Measurements from ENCODE around the gene TGFB1. TPM values are rescaled to one million over a fixed set of nuclear protein-coding genes. Genes with fewer than 3 reads are reported as not detected.

Gene TGFB1
- polyA plus RNA-seq, 1 donor (not counting 4 experiments of a cell fraction or from before 2014, with no cell fraction given) = 5.8 TPM

DNA sequence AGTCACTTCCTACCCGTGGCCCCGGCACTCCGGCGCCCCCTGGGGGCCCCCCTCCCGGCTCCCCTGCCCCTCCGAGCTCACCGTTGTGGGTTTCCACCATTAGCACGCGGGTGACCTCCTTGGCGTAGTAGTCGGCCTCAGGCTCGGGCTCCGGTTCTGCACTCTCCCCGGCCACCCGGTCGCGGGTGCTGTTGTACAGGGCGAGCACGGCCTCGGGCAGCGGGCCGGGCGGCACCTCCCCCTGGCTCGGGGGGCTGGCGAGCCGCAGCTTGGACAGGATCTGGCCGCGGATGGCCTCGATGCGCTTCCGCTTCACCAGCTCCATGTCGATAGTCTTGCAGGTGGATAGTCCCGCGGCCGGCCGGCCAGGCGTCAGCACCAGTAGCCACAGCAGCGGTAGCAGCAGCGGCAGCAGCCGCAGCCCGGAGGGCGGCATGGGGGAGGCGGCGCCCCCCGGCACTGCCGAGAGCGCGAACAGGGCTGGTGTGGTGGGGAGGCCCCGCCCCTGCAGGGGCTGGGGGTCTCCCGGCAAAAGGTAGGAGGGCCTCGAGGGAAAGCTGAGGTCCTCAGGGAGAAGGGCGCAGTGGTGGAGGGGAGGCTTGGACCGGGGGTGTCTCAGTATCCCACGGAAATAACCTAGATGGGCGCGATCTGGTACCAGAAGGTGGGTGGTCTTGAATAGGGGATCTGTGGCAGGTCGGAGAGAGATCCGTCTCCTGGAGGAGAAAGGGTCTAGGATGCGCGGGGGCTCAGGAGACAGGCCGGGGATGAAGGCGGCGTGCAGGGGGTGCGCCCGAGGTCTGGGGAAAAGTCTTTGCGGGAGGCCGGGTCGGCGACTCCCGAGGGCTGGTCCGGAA lies 885 bp downstream of the TGFB1 start:
- Histone ChIP-seq H3K79me2 (ENCODE audit: control insufficient read depth, insufficient read depth, low read length) (peaks cover 37% of the 10 kb centered on the region), H2AFZ (ENCODE audit: control insufficient read depth, low read length) (peak overlapping the region; percentile 46)

DNA sequence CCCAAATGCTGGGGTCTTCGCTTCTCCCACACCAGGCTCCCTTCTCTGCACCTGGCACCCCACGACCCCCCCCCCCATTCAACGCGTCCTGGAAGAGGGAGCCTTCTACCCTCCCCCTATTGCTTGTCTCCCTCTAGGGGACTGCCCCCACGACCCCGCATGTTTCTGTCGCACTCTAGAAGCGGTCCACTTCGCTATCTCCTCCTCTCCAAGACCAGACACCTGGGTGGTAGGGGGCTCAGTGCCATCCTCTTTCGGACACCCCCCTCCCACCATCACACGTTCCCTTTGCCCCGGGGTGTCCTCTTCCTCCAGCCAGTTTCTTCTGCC lies 1.5 kb downstream of the TGFB1 start:
- Histone ChIP-seq H3K4me3 (ENCODE audit: control insufficient read depth in 2 of 3, extremely low read depth in 1 of 3, insufficient read depth in 2 of 3, low read depth in 1 of 3, low read length in 3 of 3) (peak overlapping the region; percentile 68 to 87 (median 86)), H3K4me2 (ENCODE audit: control insufficient read depth, extremely low read depth, insufficient read depth, low read depth, low read length) (peak overlapping the region; percentile 99), H3K9ac (ENCODE audit: control insufficient read depth, extremely low read depth, insufficient read depth, low read length) (peak overlapping the region; percentile 77), H3K27ac (ENCODE audit: control insufficient read depth, insufficient read depth, low read length) (peak overlapping the region; percentile 69), H3K4me1 (ENCODE audit: control insufficient read depth, extremely low read depth, insufficient read depth, low read length) (peaks cover 7% of the 10 kb centered on the region), H3K79me2 (ENCODE audit: control insufficient read depth, insufficient read depth, low read length) (peaks cover 37% of the 10 kb centered on the region), H3K9me1 (ENCODE audit: control insufficient read depth, extremely low read depth, insufficient read depth, low read length) (peaks cover 5% of the 10 kb centered on the region), H3K9me3 (ENCODE audit: control insufficient read depth, low read depth, low read length) (no peaks in the 10 kb centered on the region), H3K36me3 (ENCODE audit: control insufficient read depth in 2 of 2, extremely low read depth in 1 of 2, insufficient read depth in 2 of 2, low read length in 2 of 2) (peaks cover 2 to 14% of the 10 kb centered on the region in 2 experiments), H2AFZ (ENCODE audit: control insufficient read depth, low read length) (peak overlapping the region; percentile 44), H4K20me1 (ENCODE audit: control insufficient read depth, extremely low read depth, insufficient read depth, low read length) (peaks cover 3% of the 10 kb centered on the region), H3K27me3 (ENCODE audit: control insufficient read depth, extremely low read depth, insufficient read depth, low read length) (no peaks in the 10 kb centered on the region)
- FAIRE-seq (no peak), DNase-seq (ENCODE audit: low read depth, low spot score) (no peak)
- TF ChIP-seq, protein P1, sequence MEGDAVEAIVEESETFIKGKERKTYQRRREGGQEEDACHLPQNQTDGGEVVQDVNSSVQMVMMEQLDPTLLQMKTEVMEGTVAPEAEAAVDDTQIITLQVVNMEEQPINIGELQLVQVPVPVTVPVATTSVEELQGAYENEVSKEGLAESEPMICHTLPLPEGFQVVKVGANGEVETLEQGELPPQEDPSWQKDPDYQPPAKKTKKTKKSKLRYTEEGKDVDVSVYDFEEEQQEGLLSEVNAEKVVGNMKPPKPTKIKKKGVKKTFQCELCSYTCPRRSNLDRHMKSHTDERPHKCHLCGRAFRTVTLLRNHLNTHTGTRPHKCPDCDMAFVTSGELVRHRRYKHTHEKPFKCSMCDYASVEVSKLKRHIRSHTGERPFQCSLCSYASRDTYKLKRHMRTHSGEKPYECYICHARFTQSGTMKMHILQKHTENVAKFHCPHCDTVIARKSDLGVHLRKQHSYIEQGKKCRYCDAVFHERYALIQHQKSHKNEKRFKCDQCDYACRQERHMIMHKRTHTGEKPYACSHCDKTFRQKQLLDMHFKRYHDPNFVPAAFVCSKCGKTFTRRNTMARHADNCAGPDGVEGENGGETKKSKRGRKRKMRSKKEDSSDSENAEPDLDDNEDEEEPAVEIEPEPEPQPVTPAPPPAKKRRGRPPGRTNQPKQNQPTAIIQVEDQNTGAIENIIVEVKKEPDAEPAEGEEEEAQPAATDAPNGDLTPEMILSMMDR (optimal IDR thresholded peaks at IDR 0.05 in 1 of 3, IDR thresholded peaks at IDR 0.05 in 1 of 3, conservative IDR thresholded peaks at IDR 0.05 in 1 of 3; ENCODE audit: extremely low read depth in 1 of 3, insufficient read depth in 2 of 3, low read length in 3 of 3) = no peak
- TF ChIP-seq EZH2 (IDR thresholded peaks at IDR 0.05; ENCODE audit: low read length) = no peak
- dilution Hi-C loops (cut with MboI; ENCODE audit: extremely low pct_ligation_motif_present, low sequenced_read_pairs) = no loop called here

More for the DNA sequence above, 885 bp downstream of the TGFB1 start:
- no peaks in the 10 kb centered on the region for H3K9me3 ChIP-seq (ENCODE audit: control insufficient read depth, low read depth, low read length)
- no peaks in the 10 kb centered on the region for H3K27me3 ChIP-seq (ENCODE audit: control insufficient read depth, extremely low read depth, insufficient read depth, low read length)
- DNase-seq (ENCODE audit: low read depth, low spot score) (no peak), FAIRE-seq (no peak)
- peak overlapping the region; percentile 68 to 87 (median 86) for H3K4me3 ChIP-seq (ENCODE audit: control insufficient read depth in 2 of 3, extremely low read depth in 1 of 3, insufficient read depth in 2 of 3, low read depth in 1 of 3, low read length in 3 of 3)
- peak overlapping the region; percentile 77 for H3K9ac ChIP-seq (ENCODE audit: control insufficient read depth, extremely low read depth, insufficient read depth, low read length)
- peaks cover 3% of the 10 kb centered on the region for H4K20me1 ChIP-seq (ENCODE audit: control insufficient read depth, extremely low read depth, insufficient read depth, low read length)
- peaks cover 2 to 13% of the 10 kb centered on the region in 2 experiments for H3K36me3 ChIP-seq (ENCODE audit: control insufficient read depth in 2 of 2, extremely low read depth in 1 of 2, insufficient read depth in 2 of 2, low read length in 2 of 2)
- peaks cover 5% of the 10 kb centered on the region for H3K9me1 ChIP-seq (ENCODE audit: control insufficient read depth, extremely low read depth, insufficient read depth, low read length)
- H3K4me2 ChIP-seq (ENCODE audit: control insufficient read depth, extremely low read depth, insufficient read depth, low read depth, low read length) = peak overlapping the region; percentile 99
- dilution Hi-C loops (cut with MboI; ENCODE audit: extremely low pct_ligation_motif_present, low sequenced_read_pairs) = no loop called here
- TF ChIP-seq EZH2 (IDR thresholded peaks at IDR 0.05; ENCODE audit: low read length) = no peak
- TF ChIP-seq, protein P1 (optimal IDR thresholded peaks at IDR 0.05 in 1 of 3, IDR thresholded peaks at IDR 0.05 in 1 of 3, conservative IDR thresholded peaks at IDR 0.05 in 1 of 3; ENCODE audit: extremely low read depth in 1 of 3, insufficient read depth in 2 of 3, low read length in 3 of 3) = peak; percentile 44 to 62 (median 57)
- H3K27ac ChIP-seq (ENCODE audit: control insufficient read depth, insufficient read depth, low read length) = peak overlapping the region; percentile 69
- peaks cover 7% of the 10 kb centered on the region for H3K4me1 ChIP-seq (ENCODE audit: control insufficient read depth, extremely low read depth, insufficient read depth, low read length)
